ENCODE results near the gene BNIP3.

DNA sequence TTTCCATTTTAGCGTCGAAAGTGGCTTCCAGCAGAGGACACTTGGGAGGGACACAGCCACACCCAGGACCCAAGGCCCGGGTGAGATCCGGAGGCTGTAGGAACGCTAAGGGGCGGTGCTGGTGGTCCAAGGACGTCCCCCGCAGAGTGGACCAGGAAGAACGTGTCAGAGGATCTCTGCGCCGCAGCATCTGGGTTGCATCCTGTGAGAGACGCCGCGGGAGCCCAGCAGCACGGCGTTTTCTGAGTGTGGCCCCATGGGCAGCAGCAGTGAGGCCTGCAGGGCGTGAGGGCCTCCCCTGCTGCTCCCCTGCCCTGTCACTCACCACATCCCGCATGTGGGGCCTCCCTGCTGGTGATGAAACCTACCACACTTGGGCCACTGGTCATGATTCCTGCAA, 40.5 kb upstream of the BNIP3 start:
- TF ChIP-seq, protein P1, sequence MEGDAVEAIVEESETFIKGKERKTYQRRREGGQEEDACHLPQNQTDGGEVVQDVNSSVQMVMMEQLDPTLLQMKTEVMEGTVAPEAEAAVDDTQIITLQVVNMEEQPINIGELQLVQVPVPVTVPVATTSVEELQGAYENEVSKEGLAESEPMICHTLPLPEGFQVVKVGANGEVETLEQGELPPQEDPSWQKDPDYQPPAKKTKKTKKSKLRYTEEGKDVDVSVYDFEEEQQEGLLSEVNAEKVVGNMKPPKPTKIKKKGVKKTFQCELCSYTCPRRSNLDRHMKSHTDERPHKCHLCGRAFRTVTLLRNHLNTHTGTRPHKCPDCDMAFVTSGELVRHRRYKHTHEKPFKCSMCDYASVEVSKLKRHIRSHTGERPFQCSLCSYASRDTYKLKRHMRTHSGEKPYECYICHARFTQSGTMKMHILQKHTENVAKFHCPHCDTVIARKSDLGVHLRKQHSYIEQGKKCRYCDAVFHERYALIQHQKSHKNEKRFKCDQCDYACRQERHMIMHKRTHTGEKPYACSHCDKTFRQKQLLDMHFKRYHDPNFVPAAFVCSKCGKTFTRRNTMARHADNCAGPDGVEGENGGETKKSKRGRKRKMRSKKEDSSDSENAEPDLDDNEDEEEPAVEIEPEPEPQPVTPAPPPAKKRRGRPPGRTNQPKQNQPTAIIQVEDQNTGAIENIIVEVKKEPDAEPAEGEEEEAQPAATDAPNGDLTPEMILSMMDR (IDR thresholded peaks at IDR 0.05), result no peak
- no peak for TF ChIP-seq POLR2AphosphoS5 (IDR thresholded peaks at IDR 0.05)
- no peak for TF ChIP-seq POLR2A (IDR thresholded peaks at IDR 0.05)
- TF ChIP-seq EP300 (IDR thresholded peaks at IDR 0.05), result no peak
